NCI-H1092 treated with DMSO at 0.1 percent for 48 hours (cell line): ENCODE measurements around the gene KCNB1.

ENCODE experiments used
- DNase-seq: peaks from one replicate; lab custom pipeline; 2025; lab: John Stamatoyannopoulos, UW

Gene KCNB1

GRCh38 chr20:49435639-49436038 is 46.8 kb downstream of the KCNB1 start:
- no peak for DNase-seq

GRCh38 chr20:49433333-49433732 is 49.1 kb downstream of the KCNB1 start:
- peak; percentile 37 for DNase-seq

GRCh38 chr20:49432550-49432949 is 49.9 kb downstream of the KCNB1 start:
- no peak for DNase-seq

GRCh38 chr20:49431329-49431728 is 51.1 kb downstream of the KCNB1 start:
- DNase-seq: no peak

DNA sequence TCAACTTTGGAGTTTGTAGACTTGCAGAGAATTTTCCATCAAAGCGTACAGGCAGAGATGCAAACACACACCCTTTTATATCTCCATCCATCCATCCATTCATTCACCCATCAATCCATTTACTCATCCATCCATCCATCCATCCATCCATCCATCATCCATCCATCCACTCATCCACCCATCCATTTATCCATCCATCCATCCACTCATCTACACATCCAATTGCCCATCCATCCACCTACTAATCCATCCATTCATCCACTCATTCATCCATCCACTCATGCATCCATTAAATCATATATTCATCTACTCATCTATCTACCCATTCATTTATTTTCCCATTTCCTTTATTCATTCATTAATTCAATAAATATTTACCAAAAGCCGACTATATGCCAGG is 52.1 kb downstream of the KCNB1 start:
- no peak for DNase-seq

- DNase-seq: no peak
Observed at GRCh38 chr20:49427751-49428518, 54.5 kb downstream of the KCNB1 start.

GRCh38 chr20:49426873-49427272 is 55.6 kb downstream of the KCNB1 start:
- no peak for DNase-seq

DNA sequence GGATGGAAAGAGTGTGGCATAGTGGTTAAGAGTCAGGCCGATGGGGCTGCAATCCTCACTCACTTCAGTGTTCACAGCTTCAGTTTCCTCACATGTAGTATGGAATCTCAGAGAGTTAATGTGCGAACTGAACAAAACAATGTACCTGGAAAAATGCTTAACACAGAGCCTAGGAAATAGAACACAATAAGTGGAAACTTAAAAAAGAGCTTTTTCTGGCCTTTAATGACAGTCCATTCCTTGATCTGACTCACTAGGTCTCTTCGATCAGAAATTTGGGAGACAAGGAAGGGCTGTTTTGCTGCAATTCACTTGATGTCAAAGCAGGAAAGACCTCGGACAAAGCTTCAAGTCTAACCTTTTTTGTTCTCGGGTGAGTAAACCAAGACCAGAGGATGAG is 56.1 kb downstream of the KCNB1 start:
- DNase-seq: no peak

GRCh38 chr20:49424536-49424935 is 57.9 kb downstream of the KCNB1 start:
- no peak for DNase-seq

DNA sequence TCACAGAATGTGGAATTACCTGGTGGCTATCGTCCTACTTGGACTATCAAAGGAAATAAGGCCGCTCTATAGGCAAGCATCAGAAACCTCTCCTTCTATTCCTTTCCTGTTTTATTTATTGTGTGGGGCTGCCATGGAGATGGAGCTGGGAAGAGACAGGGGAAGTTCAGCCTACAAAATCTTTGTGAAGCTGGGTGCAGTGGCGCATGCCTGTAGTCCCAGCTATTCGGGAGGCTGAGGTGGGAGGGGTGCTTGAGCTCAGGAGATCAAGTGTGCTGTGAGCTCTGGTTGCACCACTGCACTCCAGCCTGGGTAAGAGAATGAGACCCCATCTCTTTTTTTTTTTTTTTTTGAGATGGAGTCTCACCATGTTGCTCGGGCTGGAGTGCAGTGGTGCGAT is 60.3 kb downstream of the KCNB1 start:
- DNase-seq: no peak

DNA sequence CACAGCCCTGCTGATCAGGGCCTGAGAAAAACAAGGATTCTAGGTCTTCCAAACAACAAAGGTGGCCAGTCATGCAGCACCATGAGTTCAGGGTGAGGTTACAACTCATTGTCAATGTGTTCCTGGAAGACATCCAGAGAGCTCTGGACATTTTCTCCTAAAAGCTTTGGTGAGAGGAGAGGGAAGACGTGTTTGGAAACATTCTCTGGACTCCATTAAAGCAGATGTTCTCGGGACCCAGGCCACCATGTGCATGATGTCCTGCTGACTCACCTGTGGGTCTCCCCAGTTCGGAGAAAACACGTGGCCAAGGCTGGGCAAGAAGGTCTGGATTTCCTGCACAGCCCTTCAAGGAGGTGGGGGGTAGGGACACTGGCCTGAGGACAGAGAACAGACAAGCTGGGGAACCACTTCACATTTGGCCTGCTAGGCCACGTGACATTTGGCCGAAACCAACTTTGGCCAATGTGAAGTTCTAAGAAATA is 61.6 kb downstream of the KCNB1 start:
- no peak for DNase-seq

GRCh38 chr20:49420292-49420691 is 62.2 kb downstream of the KCNB1 start:
- no peak for DNase-seq

- no peak for DNase-seq
Observed at GRCh38 chr20:49419785-49420184, 62.7 kb downstream of the KCNB1 start.

- no peak for DNase-seq
Observed at GRCh38 chr20:49418809-49419208, 63.7 kb downstream of the KCNB1 start.

DNA sequence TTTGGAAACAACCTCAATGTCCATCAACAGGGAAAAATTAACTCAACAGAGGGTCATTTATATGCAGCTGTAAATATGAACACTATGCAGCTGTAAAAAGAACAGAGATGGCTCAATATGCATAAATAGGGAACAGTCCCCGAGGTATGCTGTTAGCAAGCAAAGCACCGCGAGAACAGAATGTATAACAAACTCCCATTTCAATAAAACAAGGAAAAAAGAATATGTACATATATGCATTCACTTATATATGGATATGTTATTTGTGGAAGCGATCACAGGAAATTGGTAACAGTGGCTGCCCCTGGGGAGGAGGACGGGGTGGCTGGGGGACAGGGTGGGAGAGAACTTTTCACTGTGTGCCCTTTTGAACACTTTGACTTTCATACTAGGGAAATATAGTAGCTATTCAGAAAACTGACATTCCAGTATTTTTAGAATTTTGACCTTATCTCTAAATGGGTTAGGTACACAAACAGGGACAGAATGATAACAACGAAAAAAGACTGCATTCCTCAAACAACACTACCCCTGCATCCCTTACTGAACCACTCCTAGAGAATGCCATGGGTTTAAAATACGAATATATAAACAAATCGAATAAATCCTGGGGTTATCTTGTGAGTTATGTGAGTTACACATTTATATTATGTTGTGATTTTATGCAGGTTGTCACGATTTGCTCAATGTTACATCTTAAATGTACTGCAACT is 64.5 kb downstream of the KCNB1 start:
- no peak for DNase-seq

DNA sequence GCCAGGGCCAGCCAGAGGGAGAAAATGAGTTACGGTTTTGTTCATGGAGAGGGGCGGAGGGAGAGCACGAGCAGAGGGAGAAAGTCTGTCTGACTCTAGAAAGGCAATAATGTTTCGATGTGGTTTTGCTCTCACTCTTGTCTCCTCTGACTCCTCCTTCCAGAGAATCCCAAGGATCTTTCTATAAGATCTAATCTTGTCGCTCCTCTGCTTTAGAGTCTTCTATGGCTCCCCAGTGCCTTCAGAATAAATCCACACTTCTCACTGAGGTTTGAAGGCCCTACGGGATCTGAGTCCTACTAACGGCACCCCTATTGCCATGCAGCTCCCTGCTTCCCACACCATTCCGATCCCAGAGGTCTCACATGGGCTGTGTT is 66.8 kb downstream of the KCNB1 start:
- DNase-seq: no peak

GRCh38 chr20:49415005-49415667 is 67.3 kb downstream of the KCNB1 start:
- DNase-seq: no peak

GRCh38 chr20:49413677-49414076 is 68.8 kb downstream of the KCNB1 start:
- DNase-seq: no peak

DNA sequence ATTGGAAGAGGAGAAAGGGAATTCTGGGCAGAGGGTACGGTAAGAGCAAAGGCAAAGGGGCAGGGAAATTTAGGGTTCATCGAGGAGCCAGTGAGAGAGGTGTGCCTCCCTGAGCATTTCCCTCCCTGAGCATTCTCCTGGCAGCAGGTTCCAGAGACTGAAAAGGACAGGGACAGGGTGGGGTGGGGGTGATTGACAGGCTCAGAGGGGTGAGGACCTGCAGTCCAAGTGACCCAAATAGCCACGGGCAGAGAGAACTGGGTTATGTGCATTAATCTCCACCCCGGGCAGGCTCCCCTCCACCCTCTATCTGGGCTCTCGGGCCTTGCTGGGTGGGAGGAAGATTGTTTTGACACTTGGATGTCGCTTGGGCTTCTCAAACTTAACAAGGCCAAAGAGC is 69.5 kb downstream of the KCNB1 start:
- no peak for DNase-seq

DNA sequence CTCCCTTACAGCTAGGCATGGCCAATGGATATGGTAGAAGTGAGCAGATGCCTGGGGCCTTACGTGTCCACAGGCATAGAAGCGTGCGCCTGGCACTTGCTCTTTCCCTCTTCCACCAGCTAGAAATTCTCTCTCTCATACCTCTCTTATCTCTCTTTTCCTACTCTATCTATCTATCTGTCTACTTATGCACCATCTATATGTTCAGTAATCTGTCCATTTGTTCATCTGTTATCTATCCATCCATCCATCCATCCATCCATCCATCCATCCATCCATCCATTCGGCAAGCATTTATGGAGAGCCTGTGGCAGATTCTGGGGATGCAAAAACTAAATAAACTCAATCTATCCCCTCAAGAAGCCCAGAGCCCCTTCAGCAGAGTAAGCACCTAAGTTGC is 70.2 kb downstream of the KCNB1 start:
- DNase-seq: no peak

GRCh38 chr20:49411221-49411925 is 71.1 kb downstream of the KCNB1 start:
- no peak for DNase-seq

GRCh38 chr20:49409975-49410621 is 72.4 kb downstream of the KCNB1 start:
- DNase-seq: peak; percentile 6
